Right ventricle myocardium inferior (tissue), 1 donor: ENCODE measurements around the gene BCAP29. TPM values are rescaled to one million over a fixed set of nuclear protein-coding genes. Genes with fewer than 3 reads are reported as not detected.

Experiments
- ATAC-seq: fragments of 200-7000 bp; cut with Tn5 transposase; one replicate; pipeline ENCODE4 v1.9.1; 2020; ENCODE audit warnings: mild to moderate bottlenecking, moderate library complexity
- DNase-seq: peaks from one replicate; pipeline ENCODE4 v3.0.0; 2021; ENCODE audit errors: missing footprints
- intact Hi-C: fragments of 100-400 bp; cut with DNase I; formaldehyde crosslinking; loops from one replicate; pipeline ENCODE4 v1.11.0; 2022
- total RNA-seq: library from RNA; stranded (reverse); fragmentation: NEBNext Ultra II Directional; extraction: Animal tissue kit (Norgen Biotek cat#: 25700); gene quantifications from one replicate; pipeline ENCODE4 v1.2.1, GENCODE V29; 2021
- donor health status: DM: no; HTN: yes; CAD: no; lungs with severe emphysema.

Gene BCAP29
- total RNA-seq, 1 donor from 2014 or later: 113 TPM

- ATAC-seq (no peak), DNase-seq (no peak)
- intact Hi-C loops: no loop called here
These were observed 72.6 kb downstream of the BCAP29 start for GRCh38 chr7:107652642-107653041.

GRCh38 chr7:107658467-107658866 lies 78.4 kb downstream of the BCAP29 start:
- intact Hi-C loops: no loop called here
- ATAC-seq (no peak), DNase-seq (no peak)

GRCh38 chr7:107659666-107660065 lies 79.6 kb downstream of the BCAP29 start:
- ATAC-seq: no peak
- DNase-seq: no peak
- intact Hi-C loops: no loop called here

GRCh38 chr7:107660381-107661080 lies 80.5 kb downstream of the BCAP29 start, which contains the start of gene SLC26A4:
Gene SLC26A4 (plus strand): TSS chr7:107660828. CDS start chr7:107661642, 814 bp downstream.
- ATAC-seq (no peak), DNase-seq (peak; percentile 66)

GRCh38 chr7:107661081-107661864 lies 81.2 kb downstream of the BCAP29 start:
- ATAC-seq (peak; percentile 74), DNase-seq (peak; percentile 72)
- intact Hi-C loops: no loop called here

More at GRCh38 chr7:107660381-107661080, 80.5 kb downstream of the BCAP29 start, which contains the start of gene SLC26A4:
- intact Hi-C loops: no loop called here

- no peak for ATAC-seq
- DNase-seq: no peak
- intact Hi-C loops: no loop called here
These were observed 81.9 kb downstream of the BCAP29 start for GRCh38 chr7:107661865-107662379.

- ATAC-seq (no peak), DNase-seq (no peak)
- intact Hi-C loops: no loop called here
These were observed 83.2 kb downstream of the BCAP29 start for GRCh38 chr7:107663196-107663595.

- no peak for DNase-seq
- intact Hi-C loops: no loop called here
- no peak for ATAC-seq
These were observed 86.7 kb downstream of the BCAP29 start for GRCh38 chr7:107666790-107667189.

- DNase-seq (no peak), ATAC-seq (no peak)
- intact Hi-C loops: no loop called here
These were observed 87.3 kb downstream of the BCAP29 start for GRCh38 chr7:107667341-107667740.

- DNase-seq: no peak
- ATAC-seq: no peak
- intact Hi-C loops: no loop called here
These were observed 88.2 kb downstream of the BCAP29 start for GRCh38 chr7:107668296-107668695.

Other genes with a start within 250 kb of the BCAP29 start
- gene GPR22, start 110.2 kb upstream of the BCAP29 start, total RNA-seq: 48.7 TPM
- gene COG5, start 16.3 kb upstream of the BCAP29 start, total RNA-seq: 55.8 TPM
- 7.7 TPM for gene DUS4L, start 16.3 kb upstream of the BCAP29 start, total RNA-seq
- 0.27 TPM for gene SLC26A4, start 80.6 kb downstream of the BCAP29 start, total RNA-seq
- 20.5 TPM for gene CBLL1, start 163.9 kb downstream of the BCAP29 start, total RNA-seq
- not detected for gene SLC26A3, start 223.0 kb downstream of the BCAP29 start, total RNA-seq